HEK293T (cell line): ENCODE data around the gene ZDHHC14.
A peak's percentile ranks its signal among the peaks of the same experiment; 100 is the strongest.

Source experiments
- CTCF ChIA-PET: fragments of 350-600 bp; formaldehyde crosslinking; extraction: SDS; loops from one replicate; lab custom pipeline; 2021; ENCODE audit warnings: antibody characterized with exemption, inconsistent platforms; lab: Yijun Ruan, JAX
- POLR2A ChIA-PET: fragments of 350-600 bp; formaldehyde crosslinking; extraction: SDS; loops from one replicate; lab custom pipeline; 2020; ENCODE audit warnings: antibody characterized with exemption, inconsistent platforms; lab: Yijun Ruan, JAX
- DNase-seq: peaks from one replicate; pipeline ENCODE4 v3.0.0; 2012; ENCODE audit warnings: mixed read lengths; ENCODE audit errors: extremely low spot score
- ARNT ChIP-seq: fragments of 450-650 bp; IDR thresholded peaks from 2 replicates; pipeline ENCODE4 v1.6.1; 2017; ENCODE audit warnings: mild to moderate bottlenecking
- BHLHE40 ChIP-seq: fragments of 450-650 bp; IDR thresholded peaks from 2 replicates; pipeline ENCODE4 v1.6.1; 2016; ENCODE audit warnings: mild to moderate bottlenecking, moderate library complexity, borderline replicate concordance
- CTBP1 ChIP-seq: fragments of 450-650 bp; IDR thresholded peaks from 2 replicates; pipeline ENCODE4 v1.6.1; 2016; ENCODE audit warnings: borderline replicate concordance
- ELF4 ChIP-seq: fragments of 450-650 bp; IDR thresholded peaks from 2 replicates; pipeline ENCODE4 v1.6.1; 2017; ENCODE audit warnings: antibody characterized with exemption
- FOXA1 ChIP-seq: fragments of 450-650 bp; IDR thresholded peaks from 2 replicates; pipeline ENCODE4 v1.6.1; 2016; ENCODE audit warnings: mild to moderate bottlenecking
- FOXK2 ChIP-seq: fragments of 450-650 bp; IDR thresholded peaks from 2 replicates; pipeline ENCODE4 v1.6.1; 2016; ENCODE audit warnings: mild to moderate bottlenecking
- FOXM1 ChIP-seq: fragments of 450-650 bp; IDR thresholded peaks from 2 replicates; pipeline ENCODE4 v1.6.1; 2017; ENCODE audit warnings: mild to moderate bottlenecking, borderline replicate concordance
- HDGF ChIP-seq: fragments of 450-650 bp; IDR thresholded peaks from 2 replicates; pipeline ENCODE4 v1.6.1; 2017; ENCODE audit warnings: antibody characterized with exemption, borderline replicate concordance
- L3MBTL2 ChIP-seq: fragments of 450-650 bp; conservative IDR thresholded peaks from 2 replicates; pipeline ENCODE4 v1.6.1; 2016; ENCODE audit warnings: mild to moderate bottlenecking
- LEF1 ChIP-seq: fragments of 450-650 bp; IDR thresholded peaks from 2 replicates; pipeline ENCODE4 v1.6.1; 2017; ENCODE audit warnings: mild to moderate bottlenecking, borderline replicate concordance
- NFRKB ChIP-seq: fragments of 450-650 bp; IDR thresholded peaks from 2 replicates; pipeline ENCODE4 v1.6.1; 2016; ENCODE audit warnings: mild to moderate bottlenecking, moderate library complexity
- PKNOX1 ChIP-seq: fragments of 450-650 bp; IDR thresholded peaks from 2 replicates; pipeline ENCODE4 v1.6.1; 2016
- SP1 ChIP-seq: fragments of 450-650 bp; IDR thresholded peaks from 2 replicates; pipeline ENCODE4 v1.6.1; 2017
- SUZ12 ChIP-seq: fragments of 450-650 bp; IDR thresholded peaks from 2 replicates; pipeline ENCODE4 v1.6.1; 2016; ENCODE audit warnings: mild to moderate bottlenecking
- TARDBP ChIP-seq: fragments of 450-650 bp; IDR thresholded peaks from 2 replicates; pipeline ENCODE4 v1.6.1; 2016
- ZNF384 ChIP-seq: fragments of 450-650 bp; IDR thresholded peaks from 2 replicates; pipeline ENCODE4 v1.6.1; 2016

Gene ZDHHC14

GRCh38 chr6:157676241-157676640, 295.3 kb downstream of the ZDHHC14 start:
- no peak for DNase-seq
- ChIA-PET POLR2A (no interaction called here), CTCF (no interaction called here)
- TF ChIP-seq PKNOX1 (no peak), LEF1 (no peak), SUZ12 (no peak), L3MBTL2 (no peak), NFRKB (no peak), ARNT (no peak), BHLHE40 (no peak), ELF4 (no peak), TARDBP (no peak), FOXK2 (no peak), ZNF384 (no peak), HDGF (no peak), CTBP1 (no peak), FOXM1 (no peak), FOXA1 (no peak), SP1 (no peak)

GRCh38 chr6:157677235-157677634, 296.2 kb downstream of the ZDHHC14 start:
- ChIA-PET POLR2A (no interaction called here), CTCF (no interaction called here)
- no peak for TF ChIP-seq PKNOX1
- no peak for TF ChIP-seq FOXA1
- no peak for TF ChIP-seq SUZ12
- no peak for TF ChIP-seq HDGF
- TF ChIP-seq FOXK2 = no peak
- TF ChIP-seq CTBP1 = no peak
- TF ChIP-seq L3MBTL2 = no peak
- no peak for TF ChIP-seq FOXM1
- no peak for TF ChIP-seq NFRKB
- TF ChIP-seq TARDBP = no peak
- no peak for TF ChIP-seq ARNT
- TF ChIP-seq BHLHE40 = no peak
- no peak for TF ChIP-seq ZNF384
- TF ChIP-seq LEF1 = no peak
- no peak for TF ChIP-seq ELF4
- TF ChIP-seq SP1 = no peak
- no peak for DNase-seq

GRCh38 chr6:157679605-157680580, 298.9 kb downstream of the ZDHHC14 start:
- DNase-seq = no peak
- ChIA-PET POLR2A (no interaction called here), CTCF (no interaction called here)
- peak; percentile 72 for TF ChIP-seq PKNOX1
- no peak for TF ChIP-seq ELF4
- TF ChIP-seq FOXM1 = no peak
- TF ChIP-seq FOXK2 = no peak
- no peak for TF ChIP-seq TARDBP

GRCh38 chr6:157681041-157681650, 300.2 kb downstream of the ZDHHC14 start:
- CTCF ChIA-PET = no interaction called here
- TF ChIP-seq SUZ12 = no peak
- TF ChIP-seq ARNT = no peak
- TF ChIP-seq LEF1 = no peak
- no peak for TF ChIP-seq ELF4
- no peak for TF ChIP-seq FOXA1
- TF ChIP-seq FOXM1 = no peak
- DNase-seq = no peak
- POLR2A ChIA-PET = no interaction called here

GRCh38 chr6:157682856-157683481, 302.0 kb downstream of the ZDHHC14 start:
- ChIA-PET CTCF (interaction anchor here (0.7 to 1.0 kb wide), 2 partner anchors 16 to 487 kb away, joined by 3 to 4 read pairs; no protein-coding TSS in a partner anchor), POLR2A (interaction anchor here (0.7 kb wide), 1 partner anchor 359 kb away, joined by 3 read pairs; the partner anchor contains the start of gene TMEM242)
- TF ChIP-seq FOXK2 = no peak
- TF ChIP-seq FOXA1 = no peak
- no peak for TF ChIP-seq L3MBTL2
- no peak for TF ChIP-seq CTBP1
- no peak for TF ChIP-seq BHLHE40
- TF ChIP-seq ARNT = no peak
- TF ChIP-seq NFRKB = no peak
- TF ChIP-seq LEF1 = no peak
- no peak for TF ChIP-seq ZNF384
- no peak for DNase-seq

- ChIA-PET CTCF (no interaction called here), POLR2A (no interaction called here)
- DNase-seq = no peak
- TF ChIP-seq SUZ12 (no peak), FOXM1 (no peak), SP1 (no peak), ELF4 (no peak), CTBP1 (no peak), ARNT (no peak), LEF1 (no peak), L3MBTL2 (no peak), TARDBP (no peak), HDGF (no peak)
Measured at GRCh38 chr6:157683707-157684106, 302.7 kb downstream of the ZDHHC14 start.
